Ectodermal cell (in vitro differentiated cells): ENCODE results near the gene MDFI.

Experiments used
- H3K27ac ChIP-seq: 2 replicates; pipeline ENCODE4 v1.7.0; 2013; ENCODE audit warnings: mild to moderate bottlenecking, low read depth, low read length; ENCODE audit not compliant: insufficient read depth, poor library complexity, severe bottlenecking
- H3K27me3 ChIP-seq: 2 replicates; pipeline ENCODE4 v1.7.0; 2013; ENCODE audit warnings: mild to moderate bottlenecking, low read length; ENCODE audit not compliant: insufficient read depth, control insufficient read depth, poor library complexity, severe bottlenecking
- H3K36me3 ChIP-seq: one replicate; pipeline ENCODE4 v1.7.0; 2013; ENCODE audit warnings: low read length; ENCODE audit not compliant: control insufficient read depth, insufficient read depth
- H3K4me1 ChIP-seq: one replicate; pipeline ENCODE4 v1.7.0; 2013; ENCODE audit warnings: low read length; ENCODE audit not compliant: control insufficient read depth, insufficient read depth
- H3K4me3 ChIP-seq: 2 replicates; pipeline ENCODE4 v1.7.0; 2013; ENCODE audit warnings: low read depth, low read length, control low read depth; ENCODE audit not compliant: insufficient read depth
- H3K9me3 ChIP-seq: 2 replicates; pipeline ENCODE4 v1.7.0; 2013; ENCODE audit warnings: mild to moderate bottlenecking, low read length, moderate library complexity; ENCODE audit not compliant: control insufficient read depth
- whole genome bisulfite sequencing, 2 experiments: methylation state at CpG; one replicate each; pipeline ENCODE4 v1.1.7; 2013; ENCODE audit warnings: missing lambda C conversion rate in 2 of 2; 5-methylcytosine and 5-hydroxymethylcytosine counted together

The MDFI gene

GRCh38 chr6:41641352-41641925, 3.2 kb downstream of the MDFI start:
- Histone ChIP-seq H3K36me3 (peaks cover 3% of the 10 kb centered on the region), H3K4me1 (peaks cover 61% of the 10 kb centered on the region)

GRCh38 chr6:41642090-41642959, 4.1 kb downstream of the MDFI start:
- no peaks in the 10 kb centered on the region for H3K9me3 ChIP-seq
- peaks cover 17% of the 10 kb centered on the region for H3K27me3 ChIP-seq
- peaks cover 9% of the 10 kb centered on the region for H3K36me3 ChIP-seq
- no peak overlapping the region for H3K27ac ChIP-seq
- WGBS, 2 experiments = 91 to 95% methylated on average over 11 of the region's 11 CpGs
- H3K4me1 ChIP-seq = peaks cover 61% of the 10 kb centered on the region
- no peak overlapping the region for H3K4me3 ChIP-seq

More at GRCh38 chr6:41641352-41641925, 3.2 kb downstream of the MDFI start:
- Histone ChIP-seq H3K27me3 (peaks cover 26% of the 10 kb centered on the region), H3K27ac (no peak overlapping the region), H3K9me3 (no peaks in the 10 kb centered on the region), H3K4me3 (no peak overlapping the region)
- WGBS, 2 experiments = 85% methylated on average over 9 of the region's 9 CpGs

- Histone ChIP-seq H3K36me3 (peaks cover 9% of the 10 kb centered on the region), H3K4me1 (peaks cover 61% of the 10 kb centered on the region)
These were observed 5.0 kb downstream of the MDFI start for GRCh38 chr6:41642960-41643898.

GRCh38 chr6:41643899-41644269, 5.6 kb downstream of the MDFI start:
- H3K36me3 ChIP-seq = peaks cover 15% of the 10 kb centered on the region
- H3K4me3 ChIP-seq = no peak overlapping the region
- 69 to 74% methylated on average over 4 of the region's 4 CpGs for WGBS, 2 experiments
- peak overlapping the region; percentile 54 for H3K27ac ChIP-seq
- peaks cover 61% of the 10 kb centered on the region for H3K4me1 ChIP-seq
- no peaks in the 10 kb centered on the region for H3K9me3 ChIP-seq
- peaks cover 5% of the 10 kb centered on the region for H3K27me3 ChIP-seq

More at GRCh38 chr6:41642960-41643898, 5.0 kb downstream of the MDFI start:
- H3K4me3 ChIP-seq = no peak overlapping the region
- WGBS, 2 experiments = 73 to 78% methylated on average over 9 to 10 of the region's 10 CpGs
- peak overlapping the region; percentile 16 for H3K27ac ChIP-seq
- no peaks in the 10 kb centered on the region for H3K9me3 ChIP-seq
- peaks cover 8% of the 10 kb centered on the region for H3K27me3 ChIP-seq

- Histone ChIP-seq H3K4me3 (no peak overlapping the region), H3K27me3 (peaks cover 3% of the 10 kb centered on the region), H3K4me1 (peaks cover 60% of the 10 kb centered on the region), H3K27ac (peak overlapping the region; percentile 54), H3K9me3 (no peaks in the 10 kb centered on the region), H3K36me3 (peaks cover 16% of the 10 kb centered on the region)
- 21 to 23% methylated on average over 4 of the region's 4 CpGs for WGBS, 2 experiments
These were observed 6.1 kb downstream of the MDFI start for GRCh38 chr6:41644297-41644879.

GRCh38 chr6:41645007-41645618, 6.8 kb downstream of the MDFI start:
- H3K36me3 ChIP-seq = peaks cover 22% of the 10 kb centered on the region
- no peaks in the 10 kb centered on the region for H3K9me3 ChIP-seq
- no peaks in the 10 kb centered on the region for H3K27me3 ChIP-seq
- WGBS, 2 experiments = 21 to 23% methylated on average over 12 of the region's 12 CpGs
- peaks cover 52% of the 10 kb centered on the region for H3K4me1 ChIP-seq
- H3K4me3 ChIP-seq = peak overlapping the region; percentile 10
- H3K27ac ChIP-seq = no peak overlapping the region

GRCh38 chr6:41646026-41646795, 7.9 kb downstream of the MDFI start:
- H3K4me1 ChIP-seq = peaks cover 42% of the 10 kb centered on the region
- no peak overlapping the region for H3K4me3 ChIP-seq
- H3K27me3 ChIP-seq = no peaks in the 10 kb centered on the region
- peaks cover 27% of the 10 kb centered on the region for H3K36me3 ChIP-seq
- no peaks in the 10 kb centered on the region for H3K9me3 ChIP-seq
- 79 to 81% methylated on average over 14 of the region's 14 CpGs for WGBS, 2 experiments
- no peak overlapping the region for H3K27ac ChIP-seq

- Histone ChIP-seq H3K27me3 (no peaks in the 10 kb centered on the region), H3K4me1 (peaks cover 41% of the 10 kb centered on the region), H3K4me3 (no peak overlapping the region), H3K27ac (no peak overlapping the region), H3K9me3 (no peaks in the 10 kb centered on the region), H3K36me3 (peaks cover 35% of the 10 kb centered on the region)
- WGBS, 2 experiments = 94% methylated on average over 9 of the region's 9 CpGs
These were observed 8.8 kb downstream of the MDFI start for GRCh38 chr6:41647061-41647511.

- Histone ChIP-seq H3K27me3 (no peaks in the 10 kb centered on the region), H3K4me1 (peaks cover 30% of the 10 kb centered on the region), H3K9me3 (no peaks in the 10 kb centered on the region), H3K36me3 (peaks cover 35% of the 10 kb centered on the region), H3K4me3 (no peak overlapping the region), H3K27ac (no peak overlapping the region)
- WGBS, 2 experiments = 94 to 97% methylated on average over 7 of the region's 7 CpGs
These were observed 9.9 kb downstream of the MDFI start for GRCh38 chr6:41648070-41648585.
